HepG2 (cell line): ENCODE measurements around the gene FAM9C. TPM values are rescaled to one million over a fixed set of nuclear protein-coding genes. Genes with fewer than 3 reads are reported as not detected.

Experiments used
- ATAC-seq: fragments of 200-7000 bp; cut with Tn5 transposase; 3 replicates; pipeline ENCODE4 v1.9.1; 2020; ENCODE audit warnings: mild to moderate bottlenecking, moderate library complexity
- BruUV-seq: library from RNA; stranded (reverse); fragments of 400-500 nt; replicated peaks from 2 replicates; lab custom pipeline; 2021; lab: Mats Ljungman, UMichigan
- CTCF ChIA-PET: fragments of 300-600 bp; formaldehyde crosslinking; extraction: SDS; loops from one replicate; lab custom pipeline; 2021; ENCODE audit warnings: low total read pairs, inconsistent platforms, low intra/inter-chr PET ratio; lab: Yijun Ruan, JAX
- POLR2A ChIA-PET: fragments of 350-600 bp; sonication (Branson Sonifier 250); formaldehyde crosslinking; loops from one replicate; lab custom pipeline; 2020; ENCODE audit warnings: antibody characterized with exemption, inconsistent platforms; lab: Yijun Ruan, JAX
- DNase-seq: peaks from one replicate; pipeline ENCODE4 v3.0.0-alpha.2; 2015; ENCODE audit warnings: low spot score
- FAIRE-seq: peaks from 3 replicates; lab custom pipeline; 2011; peaks lifted over from hg19 to GRCh38; lab: Jason Lieb, UNC
- H2AFZ ChIP-seq: one replicate; pipeline ENCODE4 v1.6.1; 2011; ENCODE audit warnings: low read length, inconsistent platforms
- H3K27ac ChIP-seq: fragments of 300-600 bp; 3 replicates; pipeline ENCODE4 v1.8.0; 2011; ENCODE audit warnings: mixed run types, mild to moderate bottlenecking, mixed read lengths, low read length, inconsistent platforms; ENCODE audit not compliant: insufficient read depth; ENCODE audit errors: extremely low read length
- H3K27me3 ChIP-seq, 2 experiments: fragments of 200-600 bp in 1 of 2; 2 replicates in 1 of 2; 3 replicates in 1 of 2; pipeline versions ENCODE4 v1.6.0 to v1.8.0; 2011; ENCODE audit warnings: low read length in 2 of 2, mild to moderate bottlenecking in 2 of 2, moderate library complexity in 2 of 2, inconsistent platforms in 1 of 2; ENCODE audit not compliant: insufficient read depth in 2 of 2, control insufficient read depth in 1 of 2
- H3K36me3 ChIP-seq, 2 experiments: fragments of 200-600 bp in 1 of 2; replicated peaks in 1 of 2; 2 replicates in 1 of 2; 3 replicates in 1 of 2; pipeline versions ENCODE4 v1.5.1 to v1.8.0; 2011; ENCODE audit warnings: low read length in 2 of 2, inconsistent platforms in 1 of 2; ENCODE audit not compliant: insufficient read depth in 2 of 2, control insufficient read depth in 1 of 2
- H3K4me1 ChIP-seq: 2 replicates; pipeline ENCODE4 v1.5.1; 2012; ENCODE audit warnings: low read length, inconsistent platforms; ENCODE audit not compliant: insufficient read depth
- H3K4me2 ChIP-seq: 2 replicates; pipeline ENCODE4 v1.6.0; 2011; ENCODE audit warnings: low read depth, low read length, inconsistent platforms
- H3K4me3 ChIP-seq, 3 experiments: fragments of 200-600 bp in 1 of 3; sonication (generic), shearing (Covaris generic) in 1 of 3; replicated peaks in 1 of 3; 2 replicates each; pipeline ENCODE4 v1.5.1; 2011 to 2016; ENCODE audit warnings: low read length in 3 of 3, inconsistent platforms in 2 of 3, low read depth in 2 of 3, mild to moderate bottlenecking in 2 of 3, control low read depth in 1 of 3, mixed read lengths in 1 of 3; ENCODE audit not compliant: insufficient read depth in 1 of 3
- H3K79me2 ChIP-seq: one replicate; pipeline ENCODE4 v1.6.1; 2011; ENCODE audit warnings: low read length, inconsistent platforms; ENCODE audit not compliant: insufficient read depth
- H3K9ac ChIP-seq: 2 replicates; pipeline ENCODE4 v1.6.0; 2011; ENCODE audit warnings: mild to moderate bottlenecking, low read depth, low read length, inconsistent platforms; ENCODE audit not compliant: insufficient read depth
- H3K9me3 ChIP-seq: 2 replicates; pipeline ENCODE4 v1.5.1; 2012; ENCODE audit warnings: mild to moderate bottlenecking, low read length
- H4K20me1 ChIP-seq: 2 replicates; pipeline ENCODE4 v1.6.0; 2011; ENCODE audit warnings: inconsistent platforms, mild to moderate bottlenecking, low read length, moderate library complexity; ENCODE audit not compliant: insufficient read depth
- CCDC6 ChIP-seq: sonication (generic); formaldehyde crosslinking; IDR thresholded peaks from 2 replicates; pipeline ENCODE4 v1.8.1; 2022; ENCODE audit warnings: mild to moderate bottlenecking, missing genetic modification reagents, moderate library complexity
- E2F1 ChIP-seq: sonication (generic); formaldehyde crosslinking; IDR thresholded peaks from 2 replicates; pipeline ENCODE4 v1.5.0; 2020; ENCODE audit warnings: missing genetic modification reagents
- HNRNPH1 ChIP-seq: fragments of 200-400 bp; formaldehyde crosslinking; optimal IDR thresholded peaks from 2 replicates; pipeline ENCODE3; 2017; ENCODE audit warnings: mild to moderate bottlenecking, low read depth, low read length
- KDM3A ChIP-seq: IDR thresholded peaks from 2 replicates; pipeline ENCODE4 v1.6.1; 2018; ENCODE audit warnings: low read depth, missing compliant biosample characterization
- KLF9 ChIP-seq: IDR thresholded peaks from 2 replicates; pipeline ENCODE4 v1.6.1; 2016; ENCODE audit warnings: low read depth
- MED8 ChIP-seq: sonication (generic); formaldehyde crosslinking; IDR thresholded peaks from 2 replicates; pipeline ENCODE4 v1.8.1; 2023; ENCODE audit warnings: mild to moderate bottlenecking, missing genetic modification reagents; ENCODE audit not compliant: insufficient replicate concordance
- NFIB ChIP-seq: sonication (generic); formaldehyde crosslinking; IDR thresholded peaks from 2 replicates; pipeline ENCODE4 v1.9.0; 2021; ENCODE audit warnings: missing genetic modification reagents, mild to moderate bottlenecking, borderline replicate concordance
- NFKBIZ ChIP-seq: IDR thresholded peaks from 2 replicates; pipeline ENCODE4 v1.6.1; 2018; ENCODE audit warnings: missing genetic modification reagents, missing compliant biosample characterization
- TBP ChIP-seq: sonication (generic); formaldehyde crosslinking; IDR thresholded peaks from 2 replicates; pipeline ENCODE4 v1.5.0; 2020; ENCODE audit warnings: missing genetic modification reagents
- ZBTB26 ChIP-seq: IDR thresholded peaks from 2 replicates; pipeline ENCODE4 v1.6.1; 2016; ENCODE audit warnings: missing compliant biosample characterization, missing genetic modification reagents, borderline replicate concordance
- ZFAT ChIP-seq: sonication (generic); formaldehyde crosslinking; conservative IDR thresholded peaks from 2 replicates; pipeline ENCODE4 v1.8.1; 2023; ENCODE audit warnings: missing genetic modification reagents, inconsistent platforms
- ZNF343 ChIP-seq: sonication (generic); formaldehyde crosslinking; IDR thresholded peaks from 2 replicates; pipeline ENCODE4 v1.4.0; 2020; ENCODE audit warnings: mild to moderate bottlenecking, missing genetic modification reagents
- ZNF737 ChIP-seq: sonication (generic); formaldehyde crosslinking; IDR thresholded peaks from 2 replicates; pipeline ENCODE4 v1.5.0; 2020; ENCODE audit warnings: missing genetic modification reagents, mild to moderate bottlenecking, borderline replicate concordance
- ZNF850 ChIP-seq: sonication (generic); formaldehyde crosslinking; conservative IDR thresholded peaks from 2 replicates; pipeline ENCODE4 v1.9.0; 2021; ENCODE audit warnings: mild to moderate bottlenecking, missing genetic modification reagents
- ZSCAN12 ChIP-seq: sonication (generic); formaldehyde crosslinking; IDR thresholded peaks from 2 replicates; pipeline ENCODE4 v1.9.0; 2021; ENCODE audit warnings: mild to moderate bottlenecking, missing genetic modification reagents
- ZSCAN21 ChIP-seq: sonication (generic); formaldehyde crosslinking; IDR thresholded peaks from 2 replicates; pipeline ENCODE4 v1.8.0; 2022; ENCODE audit warnings: mild to moderate bottlenecking, missing genetic modification reagents, moderate library complexity, borderline replicate concordance
- WGBS: methylation state at CpG from one replicate; pipeline ENCODE4 v1.1.6; 2017; ENCODE audit warnings: low lambda C conversion rate; 5-methylcytosine and 5-hydroxymethylcytosine counted together
- in situ Hi-C: cut with HindIII; loops from 2 replicates; pipeline ENCODE4 v1.10.0; 2017; ENCODE audit warnings: low pct_unique_long_range_greater_than_20kb; ENCODE audit not compliant: extremely low pct_ligation_motif_present
- intact Hi-C: fragments of 100-400 bp; cut with micrococcal nuclease; formaldehyde crosslinking; loops from one replicate; pipeline ENCODE4 v1.10.0; 2022; ENCODE audit not compliant: unreplicated experiment
- polyA plus RNA-seq, 8 experiments: library from polyadenylated mRNA; depleted of rRNA in 3 of 8; stranded (reverse) in 7 of 8; unstranded in 1 of 8; fragments of >200 nt; fragmentation: Illumina TruSeq in 4 of 8; extraction: Trizol in 4 of 8; gene quantifications; 2 replicates each; pipeline versions ENCODE4 v1.2.1 to v1.2.3, GENCODE V29; 2011 to 2016; ENCODE audit warnings: low read depth in 4 of 8, missing spikeins in 1 of 8, mixed read lengths in 1 of 8; ENCODE audit not compliant: insufficient read depth in 1 of 8
- total RNA-seq, 5 experiments: library from RNA; depleted of rRNA; stranded (reverse); fragments of >200 nt; fragmentation: Illumina TruSeq; extraction: Trizol; gene quantifications; 2 replicates each; pipeline ENCODE4 v1.2.3, GENCODE V29; 2016; ENCODE audit warnings: low read depth in 1 of 5

The FAM9C gene
- total and polyA plus RNA-seq, 2 of the 13 experiments (the other 11 are each of a cell fraction or from before 2014, with no cell fraction given), result not detected

GRCh38 chrX:13051167-13051528 lies 6.7 kb upstream of the FAM9C start:
- H3K9ac ChIP-seq, result no peak overlapping the region
- ChIA-PET CTCF (no interaction called here), POLR2A (no interaction called here)
- no peaks in the 10 kb centered on the region for H3K36me3 ChIP-seq
- WGBS, result 67% methylated on average over 1 of the region's 1 CpG
- H3K4me3 ChIP-seq, result no peak overlapping the region
- no peaks in the 10 kb centered on the region for H3K27me3 ChIP-seq
- no peak overlapping the region for H3K4me2 ChIP-seq
- no peaks in the 10 kb centered on the region for H4K20me1 ChIP-seq
- no peak for DNase-seq
- intact Hi-C loops, result no loop called here
- no peak for TF ChIP-seq E2F1
- BruUV-seq, result no TSS peak
- no peaks in the 10 kb centered on the region for H3K4me1 ChIP-seq
- no peaks in the 10 kb centered on the region for H3K9me3 ChIP-seq
- no peaks in the 10 kb centered on the region for H3K79me2 ChIP-seq
- no peak overlapping the region for H3K27ac ChIP-seq
- H2AFZ ChIP-seq, result no peak overlapping the region
- FAIRE-seq, result no peak
- in situ Hi-C loops, result loop anchor here (25.0 kb wide), 1 partner anchor 436 kb away; no protein-coding TSS in a partner anchor
- no peak for ATAC-seq

- intact Hi-C loops, result no loop called here
- POLR2A ChIA-PET, result no interaction called here
- Histone ChIP-seq H4K20me1 (no peaks in the 10 kb centered on the region), H3K9me3 (no peaks in the 10 kb centered on the region), H3K27me3 (no peaks in the 10 kb centered on the region), H3K4me3 (no peak overlapping the region), H3K4me2 (no peak overlapping the region), H3K79me2 (no peaks in the 10 kb centered on the region), H3K4me1 (no peaks in the 10 kb centered on the region), H3K27ac (no peak overlapping the region), H3K36me3 (no peaks in the 10 kb centered on the region), H3K9ac (no peak overlapping the region), H2AFZ (no peak overlapping the region)
- in situ Hi-C loops, result loop anchor here (25.0 kb wide), 1 partner anchor 437 kb away; no protein-coding TSS in a partner anchor
- WGBS, result 59% methylated on average over 4 of the region's 4 CpGs
- no peak for TF ChIP-seq NFIB
- no peak for TF ChIP-seq NFKBIZ
- no peak for TF ChIP-seq CCDC6 (CRISPR knock-in tag)
- TF ChIP-seq KLF9 (CRISPR knock-in tag), result no peak
- no peak for TF ChIP-seq ZBTB26 (CRISPR knock-in tag)
- no peak for TF ChIP-seq HNRNPH1
- TF ChIP-seq MED8, result no peak
- no peak for TF ChIP-seq TBP (CRISPR knock-in tag)
- no peak for TF ChIP-seq ZSCAN12 (CRISPR knock-in tag)
- no peak for TF ChIP-seq ZSCAN21
- no peak for TF ChIP-seq KDM3A (CRISPR knock-in tag)
- no peak for TF ChIP-seq ZNF343
- no peak for TF ChIP-seq ZNF737 (CRISPR knock-in tag)
- no peak for TF ChIP-seq ZNF850
- TF ChIP-seq ZFAT, result no peak
- ATAC-seq, result no peak
- FAIRE-seq, result no peak
- CTCF ChIA-PET, result no interaction called here
- DNase-seq, result no peak
- no TSS peak for BruUV-seq
These were observed 5.7 kb upstream of the FAM9C start for GRCh38 chrX:13050151-13050550.
